CD4-positive, CD25-positive, alpha-beta regulatory T cell (primary cell): Measurements from ENCODE around the gene NAGPA. TPM values are rescaled to one million over a fixed set of nuclear protein-coding genes. Genes with fewer than 3 reads are reported as not detected.

Experiments used
- ATAC-seq, 2 donors: fragments of 150-1000 bp; cut with Tn5 transposase; one replicate each; pipeline ENCODE4 v1.10.0; 2021; ENCODE audit warnings: low read depth in 2 of 2, moderate number of reproducible peaks in 2 of 2, moderate library complexity in 1 of 2
- DNase-seq, 3 donors: peaks; one replicate each; pipeline versions ENCODE4 v3.0.0 to v3.0.0-alpha.2; 2012 to 2022; ENCODE audit warnings: mixed read lengths in 1 of 3
- H3K27ac ChIP-seq: one replicate; pipeline ENCODE4 v1.7.0; 2013; ENCODE audit warnings: mild to moderate bottlenecking, low read length; ENCODE audit not compliant: insufficient read depth, poor library complexity, severe bottlenecking
- H3K27me3 ChIP-seq: one replicate; pipeline ENCODE4 v1.7.0; 2013; ENCODE audit warnings: low read length; ENCODE audit not compliant: control insufficient read depth, insufficient read depth
- H3K36me3 ChIP-seq: one replicate; pipeline ENCODE4 v1.7.0; 2013; ENCODE audit warnings: mild to moderate bottlenecking, low read length, moderate library complexity; ENCODE audit not compliant: control insufficient read depth, insufficient read depth
- H3K4me1 ChIP-seq: 2 replicates; pipeline ENCODE4 v1.7.0; 2013; ENCODE audit warnings: mild to moderate bottlenecking, low read length; ENCODE audit not compliant: insufficient read depth, control insufficient read depth, poor library complexity, severe bottlenecking
- H3K4me3 ChIP-seq: one replicate; pipeline ENCODE4 v1.7.0; 2013; ENCODE audit warnings: low read depth, mild to moderate bottlenecking, low read length, moderate library complexity
- H3K9me3 ChIP-seq, 2 experiments: 1 replicate in 1 of 2; 2 replicates in 1 of 2; pipeline ENCODE4 v1.7.0; 2013; ENCODE audit warnings: low read length in 2 of 2, mild to moderate bottlenecking in 1 of 2, moderate library complexity in 1 of 2; ENCODE audit not compliant: control insufficient read depth in 2 of 2
- H3K27ac Mint-ChIP-seq, 3 donors: one replicate each; pipeline ENCODE4 v1.8.0; 2020 to 2022; ENCODE audit warnings: mild to moderate bottlenecking in 3 of 3, mixed read lengths in 3 of 3, moderate library complexity in 2 of 3
- H3K27me3 Mint-ChIP-seq: one replicate; pipeline ENCODE4 v1.8.0; 2022; ENCODE audit warnings: mild to moderate bottlenecking, mixed read lengths
- H3K36me3 Mint-ChIP-seq: one replicate; pipeline ENCODE4 v1.8.0; 2020; ENCODE audit warnings: mixed read lengths
- H3K4me1 Mint-ChIP-seq, 4 donors: one replicate each; pipeline ENCODE4 v1.8.0; 2020 to 2022; ENCODE audit warnings: mixed read lengths in 4 of 4, mild to moderate bottlenecking in 1 of 4
- H3K4me3 Mint-ChIP-seq, 4 donors: one replicate each; pipeline ENCODE4 v1.8.0; 2020 to 2022; ENCODE audit warnings: mild to moderate bottlenecking in 4 of 4, mixed read lengths in 4 of 4, moderate library complexity in 3 of 4
- H3K9me3 Mint-ChIP-seq, 7 donors: one replicate each; pipeline ENCODE4 v1.8.0; 2020 to 2022; ENCODE audit warnings: mixed read lengths in 7 of 7, mild to moderate bottlenecking in 3 of 7, moderate library complexity in 2 of 7
- polyA plus RNA-seq, 4 donors: library from polyadenylated mRNA; unstranded; fragments of 300-500 nt; fragmentation: Illumina TruSeq; gene quantifications; one replicate each; pipeline ENCODE4 v1.2.3, GENCODE V29; 2021
- total RNA-seq: library from RNA; stranded (reverse); gene quantifications from one replicate; pipeline ENCODE4 v1.2.3, GENCODE V29; 2022

The NAGPA gene
- total and polyA plus RNA-seq, 5 donors from 2014 or later = 23.7 to 37.5 (median 33.0) TPM

DNA sequence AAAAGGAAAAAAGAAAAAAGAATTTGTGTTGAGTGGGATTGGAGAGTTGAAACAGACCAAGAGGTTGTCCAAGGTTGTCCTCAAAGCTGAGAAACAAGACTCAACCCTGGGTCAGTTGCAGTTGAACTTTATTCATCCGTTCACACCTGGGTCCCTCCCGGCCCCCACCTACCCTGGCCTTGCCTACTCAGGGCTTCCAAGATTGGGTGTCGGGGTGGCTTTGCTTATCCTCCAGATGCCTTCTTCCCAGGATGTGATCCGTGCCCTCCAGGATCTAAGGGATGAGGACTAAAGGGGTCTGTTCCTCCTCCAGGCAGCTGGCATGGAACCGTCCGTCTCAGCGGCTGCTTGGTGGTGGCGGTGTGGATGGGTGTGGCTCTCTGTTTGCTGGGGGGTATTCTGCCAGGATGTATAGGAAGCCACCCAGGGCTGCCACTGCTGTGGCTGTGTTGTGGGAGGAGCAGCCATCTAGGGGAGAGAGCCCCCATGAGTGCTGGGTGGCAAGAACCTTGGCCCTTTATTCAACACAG, 10.3 kb upstream of the NAGPA start:
- H3K27ac ChIP-seq = no peak overlapping the region
- no peaks in the 10 kb centered on the region for H3K36me3 ChIP-seq
- no peak overlapping the region for H3K4me3 ChIP-seq
- ATAC-seq = no peak
- H3K4me3 Mint-ChIP-seq = no peak overlapping the region
- H3K9me3 ChIP-seq = no peaks in the 10 kb centered on the region
- H3K27me3 ChIP-seq = no peaks in the 10 kb centered on the region
- no peak overlapping the region for H3K27ac Mint-ChIP-seq
- H3K36me3 Mint-ChIP-seq = peaks cover 5% of the 10 kb centered on the region
- no peak for DNase-seq
- H3K27me3 Mint-ChIP-seq = peaks cover 21% of the 10 kb centered on the region
- peaks cover 0 to 5% (median 0%) of the 10 kb centered on the region in 4 donors for H3K4me1 Mint-ChIP-seq
- H3K9me3 Mint-ChIP-seq = no peaks in the 10 kb centered on the region
- no peaks in the 10 kb centered on the region for H3K4me1 ChIP-seq

DNA sequence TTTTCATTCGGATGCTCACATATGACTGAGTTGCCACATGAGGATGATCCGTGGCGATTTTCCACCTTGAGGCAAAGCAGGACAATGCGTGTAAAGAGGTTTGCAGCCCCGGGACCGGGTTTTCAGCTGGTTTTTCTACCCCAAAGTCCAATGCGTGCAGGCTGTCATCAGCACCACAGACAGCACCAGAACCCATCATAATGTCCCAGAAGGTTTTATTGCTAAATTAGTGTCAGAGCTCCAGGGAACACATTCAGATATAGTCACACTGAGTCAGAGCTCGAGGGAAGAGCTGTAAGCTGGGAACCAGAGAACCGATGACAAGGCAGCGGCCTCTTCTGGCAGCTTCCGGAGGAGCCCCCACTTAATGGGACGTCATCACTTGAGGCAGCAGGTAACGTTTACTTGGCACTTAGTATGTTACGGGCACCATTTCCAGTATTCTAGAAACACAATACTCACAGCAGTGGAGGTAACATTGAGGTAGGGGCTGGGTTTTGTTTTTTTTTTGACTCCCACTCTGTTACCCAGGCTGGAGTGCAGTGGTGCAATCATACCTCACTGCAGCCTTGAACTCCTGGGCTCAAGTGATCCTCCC, 8.9 kb upstream of the NAGPA start:
- no peak for ATAC-seq
- H3K27ac Mint-ChIP-seq = no peak overlapping the region

GRCh38 chr16:5041600-5042133, 7.9 kb upstream of the NAGPA start:
- Mint-ChIP-seq H3K9me3 (no peaks in the 10 kb centered on the region), H3K27ac (no peak overlapping the region), H3K4me1 (peaks cover 0 to 5% (median 0%) of the 10 kb centered on the region in 4 donors), H3K36me3 (peaks cover 3% of the 10 kb centered on the region), H3K4me3 (no peak overlapping the region), H3K27me3 (peaks cover 6% of the 10 kb centered on the region)
- Histone ChIP-seq H3K4me3 (no peak overlapping the region), H3K4me1 (no peaks in the 10 kb centered on the region), H3K36me3 (no peaks in the 10 kb centered on the region), H3K27me3 (no peaks in the 10 kb centered on the region), H3K9me3 (no peaks in the 10 kb centered on the region), H3K27ac (no peak overlapping the region)
- ATAC-seq (no peak), DNase-seq (no peak)

More for the DNA sequence above, 8.9 kb upstream of the NAGPA start:
- H3K27me3 ChIP-seq = no peaks in the 10 kb centered on the region
- H3K4me3 Mint-ChIP-seq = no peak overlapping the region
- H3K4me1 ChIP-seq = no peaks in the 10 kb centered on the region
- peaks cover 0 to 5% (median 0%) of the 10 kb centered on the region in 4 donors for H3K4me1 Mint-ChIP-seq
- peaks cover 11% of the 10 kb centered on the region for H3K27me3 Mint-ChIP-seq
- no peaks in the 10 kb centered on the region for H3K9me3 ChIP-seq
- H3K27ac ChIP-seq = no peak overlapping the region
- H3K9me3 Mint-ChIP-seq = no peaks in the 10 kb centered on the region
- no peaks in the 10 kb centered on the region for H3K36me3 ChIP-seq
- peaks cover 3% of the 10 kb centered on the region for H3K36me3 Mint-ChIP-seq
- DNase-seq = no peak
- H3K4me3 ChIP-seq = no peak overlapping the region

DNA sequence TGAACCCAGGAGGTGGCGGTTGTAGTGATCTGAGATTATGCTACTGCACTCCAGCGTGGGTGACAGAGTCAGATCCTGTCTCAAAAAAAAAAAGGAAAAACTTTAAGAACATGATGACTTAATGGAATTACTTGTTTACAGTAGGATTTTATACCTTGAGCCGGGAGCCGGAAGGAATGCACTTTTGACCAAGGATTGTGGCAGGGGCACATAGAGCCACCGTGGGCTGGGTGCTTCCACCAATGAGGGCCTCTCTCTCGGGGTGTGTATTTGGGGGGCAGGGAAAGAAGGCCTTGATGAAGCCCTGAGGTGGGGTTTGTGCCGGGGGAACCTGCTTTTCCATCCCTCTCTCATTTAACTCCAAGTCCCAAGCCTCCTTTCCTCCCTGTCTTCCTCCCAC, 6.7 kb upstream of the NAGPA start:
- no peaks in the 10 kb centered on the region for H3K4me1 ChIP-seq

DNA sequence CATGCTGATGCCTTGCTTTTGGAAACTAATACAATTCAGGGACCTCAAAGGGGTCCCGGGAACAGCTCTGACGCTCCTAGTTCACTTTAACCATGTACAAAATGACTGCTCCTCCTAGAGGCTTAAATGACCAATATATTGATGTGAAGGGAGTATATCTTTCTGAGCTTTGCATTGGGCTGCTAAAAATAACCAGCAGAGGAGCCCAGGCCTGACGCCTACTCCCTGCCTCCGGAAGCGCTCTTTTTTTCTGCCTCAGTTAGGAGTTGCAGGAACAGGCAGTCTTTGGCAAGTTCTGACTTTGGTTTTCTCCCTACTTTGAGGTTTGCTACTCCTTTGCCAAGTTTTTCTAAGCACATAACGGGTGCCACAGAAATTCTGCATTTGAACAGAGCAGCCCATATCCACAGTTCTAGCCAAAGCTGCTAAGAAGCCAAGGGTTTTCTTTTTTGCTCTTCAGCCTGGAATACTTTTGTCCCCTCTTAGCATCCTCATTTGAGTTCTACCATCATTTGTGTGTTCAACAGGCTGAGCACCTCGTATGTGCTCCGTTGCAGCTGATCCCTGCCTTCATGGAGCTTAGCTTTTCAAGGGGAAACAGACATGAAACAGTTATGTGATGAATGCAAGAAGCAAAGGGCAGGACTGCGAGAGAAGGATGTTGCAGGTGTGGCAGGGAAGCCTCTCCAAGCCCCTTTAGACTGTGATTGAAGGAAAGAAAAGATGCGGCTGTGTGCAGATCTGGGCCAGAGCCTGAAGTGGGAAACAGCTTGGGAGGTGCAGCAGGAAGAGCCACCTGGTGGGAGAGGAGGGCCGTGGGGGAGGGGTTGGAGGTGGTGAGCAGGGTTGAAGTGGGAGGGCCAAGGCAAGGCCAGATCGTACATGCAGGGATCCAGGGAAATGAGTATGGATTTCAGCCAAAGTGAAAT, 2.8 kb upstream of the NAGPA start:
- no peak for ATAC-seq
- H3K4me3 Mint-ChIP-seq = peak overlapping the region in 2 of 4 donors; percentile 1 to 49
- no peaks in the 10 kb centered on the region for H3K27me3 ChIP-seq

More for the DNA sequence above, 6.7 kb upstream of the NAGPA start:
- H3K27me3 Mint-ChIP-seq = peaks cover 6% of the 10 kb centered on the region
- H3K9me3 Mint-ChIP-seq = no peaks in the 10 kb centered on the region
- Histone ChIP-seq H3K27ac (no peak overlapping the region), H3K36me3 (no peaks in the 10 kb centered on the region), H3K4me3 (no peak overlapping the region), H3K9me3 (no peaks in the 10 kb centered on the region), H3K27me3 (no peaks in the 10 kb centered on the region)
- peaks cover 3% of the 10 kb centered on the region for H3K36me3 Mint-ChIP-seq
- peak overlapping the region in 1 of 4 donors; percentile 54 for H3K4me3 Mint-ChIP-seq
- H3K27ac Mint-ChIP-seq = no peak overlapping the region
- ATAC-seq (no peak), DNase-seq (no peak)
- H3K4me1 Mint-ChIP-seq = peaks cover 0 to 5% (median 0%) of the 10 kb centered on the region in 4 donors

DNA sequence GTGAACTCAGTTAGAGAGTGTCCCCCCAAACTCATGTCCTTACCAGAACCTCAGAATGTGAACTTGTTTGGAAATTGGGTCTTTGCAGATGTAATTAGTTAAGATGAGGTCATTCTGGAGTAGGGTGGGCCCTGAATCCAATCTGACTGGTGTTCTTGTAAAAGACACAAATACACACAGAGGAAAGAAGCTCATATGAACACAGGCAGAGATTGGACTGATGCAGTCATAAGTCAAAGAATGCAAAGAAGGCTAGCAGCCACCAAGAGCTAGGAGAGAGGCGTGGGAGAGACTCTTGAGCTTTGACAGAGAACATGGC, 2.1 kb upstream of the NAGPA start:
- Histone ChIP-seq H3K9me3 (no peaks in the 10 kb centered on the region), H3K4me1 (peaks cover 20% of the 10 kb centered on the region), H3K27ac (no peak overlapping the region), H3K36me3 (no peaks in the 10 kb centered on the region), H3K27me3 (no peaks in the 10 kb centered on the region), H3K4me3 (no peak overlapping the region)
- Mint-ChIP-seq H3K27me3 (peaks cover 3% of the 10 kb centered on the region), H3K36me3 (peaks cover 10% of the 10 kb centered on the region), H3K27ac (peak overlapping the region in 1 of 3 donors; percentile 45), H3K4me3 (peak overlapping the region in 2 of 4 donors; percentile 1 to 49), H3K4me1 (peaks cover 8 to 29% (median 19%) of the 10 kb centered on the region in 4 donors), H3K9me3 (no peaks in the 10 kb centered on the region)
- ATAC-seq (no peak), DNase-seq (no peak)

More for the DNA sequence above, 2.8 kb upstream of the NAGPA start:
- Mint-ChIP-seq H3K9me3 (no peaks in the 10 kb centered on the region), H3K36me3 (peaks cover 6% of the 10 kb centered on the region), H3K27ac (no peak overlapping the region), H3K27me3 (peaks cover 6% of the 10 kb centered on the region), H3K4me1 (peaks cover 8 to 27% (median 19%) of the 10 kb centered on the region in 4 donors)
- no peaks in the 10 kb centered on the region for H3K36me3 ChIP-seq
- peaks cover 20% of the 10 kb centered on the region for H3K4me1 ChIP-seq
- H3K9me3 ChIP-seq = no peaks in the 10 kb centered on the region
- no peak overlapping the region for H3K27ac ChIP-seq
- no peak overlapping the region for H3K4me3 ChIP-seq
- DNase-seq = no peak

GRCh38 chr16:5034167-5034523, 410 bp upstream of the NAGPA start:
- Histone ChIP-seq H3K36me3 (peaks cover 4% of the 10 kb centered on the region), H3K4me3 (peak overlapping the region; percentile 87), H3K4me1 (peaks cover 20% of the 10 kb centered on the region), H3K27ac (peak overlapping the region; percentile 69), H3K27me3 (no peaks in the 10 kb centered on the region), H3K9me3 (no peaks in the 10 kb centered on the region)
- ATAC-seq = no peak
- DNase-seq = no peak
- Mint-ChIP-seq H3K4me1 (peaks cover 8 to 29% (median 19%) of the 10 kb centered on the region in 4 donors), H3K27me3 (no peaks in the 10 kb centered on the region), H3K9me3 (no peaks in the 10 kb centered on the region), H3K27ac (peak overlapping the region; percentile 88 to 94 (median 92)), H3K4me3 (peak overlapping the region; percentile 86 to 93 (median 90)), H3K36me3 (peaks cover 10% of the 10 kb centered on the region)
